ENCODE measurements around the gene MAST1.
"Not testable (repeated sequence)": the region's sequence is repeated elsewhere in the genome, so short reads cannot be mapped to it uniquely, and the experiment has no call there.

MAST1 gene

DNA sequence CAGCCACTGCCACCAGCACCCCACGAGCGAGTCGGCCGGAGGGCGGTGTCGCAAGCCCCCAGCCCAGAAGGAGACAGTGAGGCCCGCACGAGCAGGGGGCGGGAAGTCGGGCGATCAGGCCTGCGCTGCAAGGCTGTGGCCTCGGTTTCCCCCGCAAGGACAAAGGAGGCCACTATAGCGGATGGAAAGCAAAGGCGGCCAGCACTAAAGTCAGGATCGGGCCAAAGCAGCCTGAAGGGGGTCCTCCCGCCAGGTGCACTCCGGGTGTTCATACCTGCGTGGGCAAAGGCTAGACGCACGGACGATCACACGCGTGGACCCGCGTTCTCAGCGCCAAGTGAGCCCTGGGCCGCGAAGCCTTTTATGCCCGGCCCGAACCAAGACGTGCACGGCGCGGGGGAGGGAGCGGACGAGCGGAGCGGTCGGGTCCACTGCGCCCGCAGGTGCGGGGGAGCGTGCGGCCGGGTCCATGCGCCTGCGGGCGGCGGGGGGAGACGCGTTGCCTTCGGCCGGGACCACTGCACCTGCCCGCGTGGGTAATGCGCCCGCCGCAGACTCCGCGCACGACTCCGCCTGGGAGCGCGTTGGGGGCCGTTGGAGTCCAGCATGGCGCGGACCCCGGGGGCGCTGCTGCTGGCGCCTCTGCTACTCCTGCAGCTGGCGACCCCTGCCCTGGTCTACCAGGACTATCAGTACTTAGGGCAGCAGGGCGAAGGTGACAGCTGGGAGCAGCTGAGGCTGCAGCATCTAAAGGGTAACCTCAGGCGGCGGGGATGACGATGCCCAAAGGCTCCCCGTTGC, 36.6 kb upstream of the MAST1 start, which contains the start of the genes PRDX2 and THSD8:
TSS of gene PRDX2 (minus strand) at position 335 of the 801 bp plus-strand sequence. CDS start 539 bp downstream, outside the sequence.
TSS of gene THSD8 (plus strand) at position 604 of the 801 bp plus-strand sequence. CDS start at position 607, 3 bp downstream.
- DNase-seq: peak; percentile 96

GRCh38 chr19:12802267-12803106, 35.8 kb upstream of the MAST1 start:
- DNase-seq: no peak

- no peak for DNase-seq
Measured at GRCh38 chr19:12804051-12804450, 34.3 kb upstream of the MAST1 start.

- peak; percentile 95 for DNase-seq
Measured at GRCh38 chr19:12806242-12807081, 31.9 kb upstream of the MAST1 start, which contains the start of gene RNASEH2A. Gene RNASEH2A (plus strand): TSS chr19:12806584. CDS start chr19:12806674, 90 bp downstream.

DNA sequence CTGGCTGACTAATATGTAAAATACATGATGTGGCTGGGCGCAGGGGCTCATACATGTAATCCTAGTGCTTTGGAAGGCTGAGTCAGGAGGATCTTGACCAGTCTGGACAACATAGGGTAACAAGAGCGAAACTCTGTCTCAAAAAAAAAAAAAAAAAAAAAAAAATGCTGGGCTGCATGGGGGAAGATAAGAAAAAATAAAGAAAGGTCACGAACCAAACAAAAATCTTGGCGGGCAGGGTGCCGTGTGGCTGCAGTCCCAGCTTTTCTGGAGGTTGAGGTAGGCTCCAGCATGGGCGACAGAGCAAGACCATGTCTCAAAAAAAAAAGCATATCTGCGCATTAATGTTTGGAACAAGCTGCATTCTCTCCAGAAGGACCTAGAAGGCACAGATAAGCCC, 23.2 kb upstream of the MAST1 start:
- no peak for DNase-seq

GRCh38 chr19:12817188-12817587, 21.1 kb upstream of the MAST1 start:
- not testable (repeated sequence) for DNase-seq

DNA sequence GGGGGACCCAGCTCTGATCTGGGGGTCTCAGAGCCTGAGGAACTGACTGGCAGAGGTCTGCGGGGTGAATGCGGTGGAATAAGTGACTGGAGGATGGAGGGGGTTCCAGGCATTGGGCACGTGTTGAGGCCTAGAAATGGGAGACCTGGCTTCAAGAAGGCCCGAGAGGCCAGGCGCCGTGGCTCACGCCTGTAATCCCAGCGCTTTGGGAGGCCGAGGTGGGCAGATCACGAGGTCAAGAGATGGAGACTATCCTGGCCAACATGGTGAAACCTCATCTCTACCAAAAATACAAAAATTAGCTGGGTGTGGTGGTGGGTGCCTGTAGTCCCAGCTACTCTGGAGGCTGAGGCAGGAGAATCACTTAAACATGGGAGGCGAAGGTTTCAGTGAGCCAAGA, 20.5 kb upstream of the MAST1 start:
- not testable (repeated sequence) for DNase-seq

- no peak for DNase-seq
Measured at GRCh38 chr19:12821761-12822160, 16.6 kb upstream of the MAST1 start.

GRCh38 chr19:12825254-12826131, 12.8 kb upstream of the MAST1 start:
- peak; percentile 71 for DNase-seq

- DNase-seq: peak; percentile 36
Measured at GRCh38 chr19:12828494-12828893, 9.8 kb upstream of the MAST1 start.

- DNase-seq: no peak
Measured at GRCh38 chr19:12833418-12833737, 4.9 kb upstream of the MAST1 start.

DNA sequence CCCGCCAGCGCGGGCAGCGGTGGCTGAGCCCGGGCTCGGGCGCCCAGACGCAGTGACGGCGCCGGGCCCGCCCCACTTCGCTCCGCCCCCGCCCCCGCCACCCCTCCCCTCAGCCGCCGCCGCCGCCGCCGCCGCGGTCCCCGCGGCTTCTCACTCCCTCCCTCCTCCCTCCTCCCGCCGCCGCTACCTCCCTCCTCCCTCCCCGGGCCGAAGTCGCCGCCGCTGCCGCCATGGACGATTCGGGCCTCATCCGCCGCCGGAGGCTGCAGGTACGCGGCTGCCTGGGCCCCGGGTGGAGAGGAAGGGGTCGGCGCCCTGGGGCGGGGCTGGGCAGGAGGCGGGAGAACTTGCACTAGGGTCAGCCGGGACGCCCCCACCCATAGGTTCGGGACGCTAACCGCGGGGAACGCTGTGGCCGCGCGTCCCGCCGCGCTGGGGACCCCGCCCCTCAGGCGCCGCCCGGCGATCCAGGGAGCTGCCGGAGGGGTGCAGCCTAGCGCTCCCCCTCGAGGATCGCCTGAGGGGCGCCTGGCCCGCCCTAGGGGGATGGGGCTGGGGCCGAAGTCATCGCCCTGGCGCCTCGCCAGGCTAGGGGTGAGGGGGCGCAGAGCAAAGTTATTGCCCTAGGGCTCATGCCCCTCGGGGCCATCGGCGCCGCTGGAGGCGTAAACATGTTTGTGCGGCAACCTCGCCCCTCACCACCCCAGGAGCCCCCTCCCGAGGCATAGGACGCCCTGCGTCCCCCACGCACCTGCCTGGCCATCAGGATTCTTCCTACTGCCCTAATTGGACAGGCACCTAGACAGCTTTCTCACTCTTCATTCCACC, 4.4 kb upstream of the MAST1 start:
- DNase-seq: peak; percentile 54

- peak; percentile 26 for DNase-seq
Measured at GRCh38 chr19:12834566-12834943, 3.8 kb upstream of the MAST1 start, which contains the start of gene RTBDN. Gene RTBDN (minus strand): TSS chr19:12834579. CDS start chr19:12829979, 4,600 bp downstream.

GRCh38 chr19:12834976-12835757, 3.1 kb upstream of the MAST1 start:
- DNase-seq: peak; percentile 53

DNA sequence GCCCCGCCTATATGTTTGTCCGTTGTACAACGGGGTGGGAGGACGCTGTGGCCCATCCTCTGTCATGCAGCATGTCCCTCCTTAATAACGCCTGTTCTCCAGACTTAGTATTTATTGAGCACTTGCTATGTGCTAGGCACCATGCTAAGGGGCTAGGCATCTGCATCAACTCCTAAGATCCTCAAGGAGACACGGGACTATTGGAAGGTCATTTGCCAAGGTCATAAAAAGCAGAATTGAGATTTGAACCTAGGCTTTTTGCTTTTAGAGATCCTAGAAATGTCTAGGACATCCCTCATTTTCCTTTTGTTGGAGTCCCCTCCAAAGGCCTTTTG, 1.8 kb upstream of the MAST1 start:
- DNase-seq: no peak

DNA sequence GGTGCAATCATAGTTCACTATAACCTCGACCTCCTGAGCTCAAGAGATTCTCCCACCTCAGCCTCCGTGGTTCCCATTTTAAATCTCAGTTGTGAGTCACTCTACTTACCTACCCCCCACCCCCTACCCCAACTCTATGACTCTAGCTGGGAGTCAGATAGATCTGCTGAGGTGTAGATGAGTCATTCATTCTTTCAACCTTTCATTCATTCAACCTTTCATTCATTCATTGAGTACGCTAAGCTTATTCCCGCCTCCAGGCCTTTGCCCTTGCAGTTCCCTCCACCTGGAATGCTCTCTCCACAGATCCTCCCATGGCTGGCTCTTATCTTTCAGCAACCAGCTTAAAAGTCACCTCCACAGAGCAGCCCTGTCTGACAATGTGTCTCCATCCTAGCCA, 1.1 kb upstream of the MAST1 start:
- no peak for DNase-seq

DNA sequence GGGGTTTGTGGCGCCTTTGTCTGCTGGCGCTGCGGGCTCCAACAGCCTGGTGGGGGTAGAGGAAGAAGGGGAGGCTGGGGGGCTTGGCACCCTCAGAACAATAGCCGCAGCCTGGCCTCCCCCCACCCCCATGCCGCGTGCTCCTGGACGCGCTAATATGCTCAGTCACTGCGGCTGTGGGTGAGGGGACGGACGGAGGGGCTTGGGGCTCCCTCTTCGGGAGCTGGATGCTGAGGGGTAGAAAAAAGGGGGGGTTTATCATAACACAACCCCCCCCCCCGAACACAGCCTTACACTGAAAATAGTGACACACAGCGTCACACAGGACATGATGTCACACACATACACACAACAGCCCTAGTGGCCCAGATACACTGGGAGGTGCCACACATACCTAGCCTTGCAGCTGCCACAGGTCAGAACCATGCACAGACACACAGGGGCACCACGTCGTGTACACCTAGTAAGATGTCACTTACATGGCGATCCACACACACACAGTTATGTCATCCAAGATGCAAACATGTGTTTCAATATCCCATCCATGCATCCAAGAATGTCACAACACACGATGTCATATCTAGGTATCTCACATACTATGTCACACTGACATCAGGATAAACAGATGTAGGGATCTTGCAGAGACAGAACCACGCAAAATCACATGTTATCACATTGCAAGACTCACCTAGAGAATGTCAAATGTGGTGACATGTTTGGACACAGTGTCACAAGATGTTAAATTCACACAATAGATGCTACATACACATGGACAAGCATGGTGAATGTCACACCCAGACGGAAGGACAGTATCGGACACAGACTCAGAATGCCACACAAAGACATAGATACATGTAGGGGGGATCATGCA, 806 bp downstream of the MAST1 start:
- DNase-seq: peak; percentile 59

- peak; percentile 77 for DNase-seq
Measured at GRCh38 chr19:12840091-12841079, 2.1 kb downstream of the MAST1 start.

All from retina (tissue), 1 donor.